ENCODE data around the gene EMC6. TPM values are rescaled to one million over a fixed set of nuclear protein-coding genes. Genes with fewer than 3 reads are reported as not detected.

EMC6 gene
- total and polyA plus RNA-seq, 2 of the 13 experiments (the other 11 are each of a cell fraction or from before 2014, with no cell fraction given): 45.1 to 47.7 TPM

DNA sequence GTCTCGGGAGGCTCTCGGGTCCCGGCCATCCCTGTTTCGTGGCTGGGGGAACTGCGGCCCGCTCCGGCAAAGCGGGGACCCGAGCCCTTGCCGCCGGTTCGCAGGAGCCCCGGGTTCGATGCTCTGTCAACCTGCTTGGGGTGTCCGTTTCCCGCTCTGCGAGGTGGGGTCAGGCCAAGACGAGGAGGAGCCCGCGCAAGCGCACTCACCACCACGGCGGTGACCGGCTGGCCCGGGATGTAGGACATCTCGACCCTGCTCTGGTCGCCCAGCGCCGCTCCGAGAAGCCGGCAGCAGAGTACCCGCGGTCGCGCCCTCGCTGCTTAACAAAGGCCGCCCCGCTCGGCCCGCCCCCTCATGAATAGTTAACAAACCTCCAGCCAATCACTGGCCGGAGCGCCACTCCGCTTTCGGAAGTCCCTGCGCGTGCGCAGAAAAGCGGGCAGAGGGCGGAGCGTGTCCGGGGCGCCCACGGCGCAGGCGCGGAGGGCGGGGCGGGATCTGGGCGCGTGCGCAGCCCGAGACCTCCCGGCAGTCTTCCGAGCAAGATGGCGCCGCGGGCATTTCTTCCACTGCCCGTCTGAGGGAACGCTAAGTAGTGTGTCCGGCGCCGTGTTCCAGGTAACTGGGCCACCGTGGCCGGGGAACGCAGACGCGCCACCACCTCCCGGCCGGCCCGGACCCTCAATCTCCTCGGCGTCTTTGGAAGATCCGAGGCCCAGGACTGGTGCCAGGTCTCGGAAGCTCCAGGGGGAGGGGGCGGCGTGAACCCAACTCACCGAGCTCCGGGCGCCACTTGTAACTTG lies at the start of gene EMC6, which contains the start of gene TAX1BP3 (continued):
- TF ChIP-seq ZBTB14 (CRISPR knock-in tag; IDR thresholded peaks at IDR 0.05) (peak; percentile 39; the same call in 1 of the 2 replicates), TFE3 (CRISPR knock-in tag; IDR thresholded peaks at IDR 0.05) (0 out of 2 replicates have a peak, but pooled peaks have one; percentile 22), TCF7L2 (IDR thresholded peaks at IDR 0.05; ENCODE audit: low read depth, low read length) (no peak), MAFF (IDR thresholded peaks at IDR 0.05; ENCODE audit: low read depth, low read length) (no peak), SIX4 (CRISPR knock-in tag; IDR thresholded peaks at IDR 0.05) (no peak), RBM22 (optimal IDR thresholded peaks at IDR 0.05; ENCODE audit: low read length) (no peak), NFKB2 (CRISPR knock-in tag; IDR thresholded peaks at IDR 0.05; ENCODE audit: borderline replicate concordance) (peak; percentile 36; the same call in 1 of the 2 replicates), PHB2 (IDR thresholded peaks at IDR 0.05; ENCODE audit: partially characterized antibody) (no peak), KDM2A (CRISPR knock-in tag; IDR thresholded peaks at IDR 0.05; ENCODE audit: borderline replicate concordance, low read depth) (peak; percentile 68; the same call in 1 of the 2 replicates), RORA (CRISPR knock-in tag; IDR thresholded peaks at IDR 0.05) (peak; percentile 17; the same call in 1 of the 2 replicates), SMARCC2 (IDR thresholded peaks at IDR 0.05) (no peak), NR2F6 (IDR thresholded peaks at IDR 0.05) (no peak), NR2F6 (CRISPR knock-in tag; IDR thresholded peaks at IDR 0.05) (0 out of 2 replicates have a peak, but pooled peaks have one; percentile 26), ZFP82 (CRISPR knock-in tag; IDR thresholded peaks at IDR 0.05; ENCODE audit: borderline replicate concordance) (peak; percentile 89; the same call in 1 of the 2 replicates), ZNF136 (CRISPR knock-in tag; IDR thresholded peaks at IDR 0.05; ENCODE audit: low read depth) (no peak), HNRNPL (IDR thresholded peaks at IDR 0.05; ENCODE audit: low read depth, low read length) (0 out of 2 replicates have a peak, but pooled peaks have one; percentile 22), SIN3A (IDR thresholded peaks at IDR 0.05; ENCODE audit: borderline replicate concordance, low read depth, low read length) (peak; percentile 55; the same call in 1 of the 2 replicates)
- TF ChIP-seq, protein P1, sequence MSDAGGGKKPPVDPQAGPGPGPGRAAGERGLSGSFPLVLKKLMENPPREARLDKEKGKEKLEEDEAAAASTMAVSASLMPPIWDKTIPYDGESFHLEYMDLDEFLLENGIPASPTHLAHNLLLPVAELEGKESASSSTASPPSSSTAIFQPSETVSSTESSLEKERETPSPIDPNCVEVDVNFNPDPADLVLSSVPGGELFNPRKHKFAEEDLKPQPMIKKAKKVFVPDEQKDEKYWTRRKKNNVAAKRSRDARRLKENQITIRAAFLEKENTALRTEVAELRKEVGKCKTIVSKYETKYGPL (CRISPR knock-in tag; IDR thresholded peaks at IDR 0.05): no peak; the same call in 1 of the 2 replicates
- TF ChIP-seq, protein P2, sequence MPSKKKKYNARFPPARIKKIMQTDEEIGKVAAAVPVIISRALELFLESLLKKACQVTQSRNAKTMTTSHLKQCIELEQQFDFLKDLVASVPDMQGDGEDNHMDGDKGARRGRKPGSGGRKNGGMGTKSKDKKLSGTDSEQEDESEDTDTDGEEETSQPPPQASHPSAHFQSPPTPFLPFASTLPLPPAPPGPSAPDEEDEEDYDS (CRISPR knock-in tag; IDR thresholded peaks at IDR 0.05): peak; percentile 100
- TF ChIP-seq, protein P3, sequence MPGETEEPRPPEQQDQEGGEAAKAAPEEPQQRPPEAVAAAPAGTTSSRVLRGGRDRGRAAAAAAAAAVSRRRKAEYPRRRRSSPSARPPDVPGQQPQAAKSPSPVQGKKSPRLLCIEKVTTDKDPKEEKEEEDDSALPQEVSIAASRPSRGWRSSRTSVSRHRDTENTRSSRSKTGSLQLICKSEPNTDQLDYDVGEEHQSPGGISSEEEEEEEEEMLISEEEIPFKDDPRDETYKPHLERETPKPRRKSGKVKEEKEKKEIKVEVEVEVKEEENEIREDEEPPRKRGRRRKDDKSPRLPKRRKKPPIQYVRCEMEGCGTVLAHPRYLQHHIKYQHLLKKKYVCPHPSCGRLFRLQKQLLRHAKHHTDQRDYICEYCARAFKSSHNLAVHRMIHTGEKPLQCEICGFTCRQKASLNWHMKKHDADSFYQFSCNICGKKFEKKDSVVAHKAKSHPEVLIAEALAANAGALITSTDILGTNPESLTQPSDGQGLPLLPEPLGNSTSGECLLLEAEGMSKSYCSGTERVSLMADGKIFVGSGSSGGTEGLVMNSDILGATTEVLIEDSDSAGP (CRISPR knock-in tag; IDR thresholded peaks at IDR 0.05; ENCODE audit: borderline replicate concordance): peak; percentile 83
- TF ChIP-seq, protein P4, sequence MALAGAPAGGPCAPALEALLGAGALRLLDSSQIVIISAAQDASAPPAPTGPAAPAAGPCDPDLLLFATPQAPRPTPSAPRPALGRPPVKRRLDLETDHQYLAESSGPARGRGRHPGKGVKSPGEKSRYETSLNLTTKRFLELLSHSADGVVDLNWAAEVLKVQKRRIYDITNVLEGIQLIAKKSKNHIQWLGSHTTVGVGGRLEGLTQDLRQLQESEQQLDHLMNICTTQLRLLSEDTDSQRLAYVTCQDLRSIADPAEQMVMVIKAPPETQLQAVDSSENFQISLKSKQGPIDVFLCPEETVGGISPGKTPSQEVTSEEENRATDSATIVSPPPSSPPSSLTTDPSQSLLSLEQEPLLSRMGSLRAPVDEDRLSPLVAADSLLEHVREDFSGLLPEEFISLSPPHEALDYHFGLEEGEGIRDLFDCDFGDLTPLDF (CRISPR knock-in tag; IDR thresholded peaks at IDR 0.05): peak; percentile 88
- TF ChIP-seq, protein P5, sequence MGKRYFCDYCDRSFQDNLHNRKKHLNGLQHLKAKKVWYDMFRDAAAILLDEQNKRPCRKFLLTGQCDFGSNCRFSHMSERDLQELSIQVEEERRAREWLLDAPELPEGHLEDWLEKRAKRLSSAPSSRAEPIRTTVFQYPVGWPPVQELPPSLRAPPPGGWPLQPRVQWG (CRISPR knock-in tag; IDR thresholded peaks at IDR 0.05; ENCODE audit: borderline replicate concordance, low read depth): no peak

Measured in HepG2 (cell line).